GM12878 (cell line): ENCODE measurements around the gene ZSCAN10. TPM values are rescaled to one million over a fixed set of nuclear protein-coding genes. Genes with fewer than 3 reads are reported as not detected.

Experiments
- ATAC-seq: fragments of 200-7000 bp; cut with Tn5 transposase; 3 replicates; pipeline ENCODE4 v1.9.1; 2020; ENCODE audit warnings: mild to moderate bottlenecking, moderate library complexity
- BruUV-seq: library from RNA; stranded (reverse); fragments of 400-500 nt; replicated peaks from 2 replicates; lab custom pipeline; 2021; lab: Mats Ljungman, UMichigan
- CTCF ChIA-PET: fragments of 300-600 bp; sonication (Branson Sonifier 250); formaldehyde crosslinking; extraction: SDS; loops from one replicate; lab custom pipeline; 2021; ENCODE audit warnings: inconsistent platforms; lab: Yijun Ruan, JAX
- POLR2A ChIA-PET: fragments of 350-600 bp; formaldehyde crosslinking; extraction: SDS; loops from one replicate; lab custom pipeline; 2021; ENCODE audit warnings: inconsistent platforms; lab: Charles Lee
- RAD21 ChIA-PET: fragments of 300-600 bp; sonication (Branson Sonifier 250); formaldehyde crosslinking; loops from one replicate; lab custom pipeline; 2023; ENCODE audit warnings: antibody characterized with exemption; ENCODE audit not compliant: unreplicated experiment; lab: Charles Lee
- SMC1A ChIA-PET: fragments of 300-600 bp; sonication (Branson Sonifier 250); formaldehyde crosslinking; loops from one replicate; lab custom pipeline; 2023; ENCODE audit not compliant: unreplicated experiment, uncharacterized antibody; lab: Charles Lee
- DNase-seq: peaks from one replicate; pipeline ENCODE4 v3.0.0-alpha.2; 2011; ENCODE audit warnings: low read depth, low spot score
- FAIRE-seq: peaks from 3 replicates; lab custom pipeline; 2011; peaks lifted over from hg19 to GRCh38; lab: Jason Lieb, UNC
- H2AFZ ChIP-seq: 2 replicates; pipeline ENCODE4 v1.6.0; 2011; ENCODE audit warnings: low read depth, low read length, control low read depth; ENCODE audit not compliant: control insufficient read depth
- H3K27ac ChIP-seq: 2 replicates; pipeline ENCODE4 v1.5.1; 2011; ENCODE audit warnings: control low read depth; ENCODE audit not compliant: control insufficient read depth, insufficient read depth
- H3K27me3 ChIP-seq, 2 experiments: replicated peaks in 1 of 2; 2 replicates each; pipeline versions ENCODE4 v1.6.0 to v1.6.1; 2011; ENCODE audit warnings: low read length in 1 of 2; ENCODE audit not compliant: control insufficient read depth in 2 of 2, insufficient read depth in 2 of 2
- H3K36me3 ChIP-seq, 2 experiments: 2 replicates each; pipeline ENCODE4 v1.5.1; 2011; ENCODE audit warnings: low read length in 1 of 2; ENCODE audit not compliant: control insufficient read depth in 2 of 2, insufficient read depth in 2 of 2
- H3K4me1 ChIP-seq: 2 replicates; pipeline ENCODE4 v1.6.1; 2011; ENCODE audit warnings: mild to moderate bottlenecking, low read length, moderate library complexity, mixed read lengths; ENCODE audit not compliant: control insufficient read depth, insufficient read depth
- H3K4me2 ChIP-seq: 2 replicates; pipeline ENCODE4 v1.6.0; 2011; ENCODE audit warnings: control low read depth; ENCODE audit not compliant: control insufficient read depth, insufficient read depth
- H3K4me3 ChIP-seq: fragments of 200-600 bp; sonication (generic); 2 replicates; pipeline ENCODE4 v1.5.1; 2016
- H3K79me2 ChIP-seq: 2 replicates; pipeline ENCODE4 v1.6.0; 2011; ENCODE audit warnings: low read length; ENCODE audit not compliant: control insufficient read depth, insufficient read depth
- H3K9ac ChIP-seq: 2 replicates; pipeline ENCODE4 v1.8.0; 2011; ENCODE audit warnings: low read length, control low read depth, mixed read lengths; ENCODE audit not compliant: control insufficient read depth, insufficient read depth
- H3K9me3 ChIP-seq: replicated peaks from 3 replicates; pipeline ENCODE4 v1.5.1; 2011; ENCODE audit warnings: mild to moderate bottlenecking, low read length; ENCODE audit not compliant: control insufficient read depth, insufficient read depth
- H4K20me1 ChIP-seq: 2 replicates; pipeline ENCODE4 v1.6.0; 2011; ENCODE audit not compliant: control insufficient read depth, insufficient read depth
- CEBPB ChIP-seq, 2 experiments: fragments of 150-350 bp in 1 of 2; IDR thresholded peaks; 2 replicates each; pipeline ENCODE4 v1.6.1; 2012 to 2014; ENCODE audit warnings: low read depth in 2 of 2, low read length in 2 of 2, borderline replicate concordance in 1 of 2, inconsistent platforms in 1 of 2
- CHD1 ChIP-seq: IDR thresholded peaks from 2 replicates; pipeline ENCODE4 v1.6.1; 2012; ENCODE audit warnings: low read depth, low read length, improper control_type of control experiment
- EED ChIP-seq: sonication (generic); IDR thresholded peaks from 2 replicates; pipeline ENCODE4 v1.6.1; 2016; ENCODE audit warnings: antibody characterized with exemption, low read depth
- EGR1 ChIP-seq, 2 experiments: IDR thresholded peaks; 1 replicate in 1 of 2; 2 replicates in 1 of 2; pipeline ENCODE4 v1.6.1; 2011 to 2012; ENCODE audit warnings: low read depth in 2 of 2, low read length in 2 of 2, borderline replicate concordance in 1 of 2, mild to moderate bottlenecking in 1 of 2, moderate library complexity in 1 of 2
- GABPA ChIP-seq: IDR thresholded peaks from 2 replicates; pipeline ENCODE4 v1.6.1; 2014; ENCODE audit warnings: antibody characterized with exemption, low read depth, mild to moderate bottlenecking, inconsistent platforms
- HCFC1 ChIP-seq: fragments of 150-350 bp; IDR thresholded peaks from 2 replicates; pipeline ENCODE4 v1.6.1; 2014; ENCODE audit warnings: low read length
- MEF2B ChIP-seq: fragments of 450-650 bp; IDR thresholded peaks from 2 replicates; pipeline ENCODE4 v1.6.1; 2018; ENCODE audit warnings: mild to moderate bottlenecking, moderate library complexity; ENCODE audit not compliant: partially characterized antibody, poor library complexity, severe bottlenecking
- MTA3 ChIP-seq: IDR thresholded peaks from 2 replicates; pipeline ENCODE4 v1.6.1; 2012; ENCODE audit warnings: low read length, inconsistent platforms, borderline replicate concordance
- PAX5 ChIP-seq: IDR thresholded peaks from 2 replicates; pipeline ENCODE4 v1.6.1; 2011; ENCODE audit warnings: low read depth, low read length, borderline replicate concordance
- PAX8 ChIP-seq: fragments of 450-650 bp; IDR thresholded peaks from 2 replicates; pipeline ENCODE4 v1.6.1; 2017; ENCODE audit warnings: mild to moderate bottlenecking, moderate library complexity
- TARDBP ChIP-seq: IDR thresholded peaks from 2 replicates; pipeline ENCODE4 v1.6.1; 2016; ENCODE audit warnings: borderline replicate concordance
- WGBS: methylation state at CpG from one replicate; pipeline ENCODE4 v1.1.6; 2016; ENCODE audit warnings: low lambda C conversion rate; ENCODE audit not compliant: insufficient replicate concordance, insufficient coverage; ENCODE audit errors: missing lambda C conversion rate; 5-methylcytosine and 5-hydroxymethylcytosine counted together
- in situ Hi-C: fragments of 300-500 bp; cut with MboI; formaldehyde crosslinking; loops from 9 replicates; pipeline ENCODE4 v1.14.3; 2018; ENCODE audit warnings: mixed read lengths
- intact Hi-C: fragments of 100-400 bp; cut with micrococcal nuclease; formaldehyde crosslinking; loops from one replicate; pipeline ENCODE4 v1.14.2; 2022; ENCODE audit not compliant: unreplicated experiment
- polyA plus RNA-seq, 11 experiments: library from polyadenylated mRNA; depleted of rRNA in 4 of 11; unstranded in 6 of 11; stranded (reverse) in 5 of 11; fragments of >200 nt; fragmentation: Nextera tagmentation in 4 of 11; fragmentation: Illumina TruSeq in 1 of 11; extraction: Ambion mirVana in 4 of 11; extraction: Trizol in 1 of 11; gene quantifications; 1 replicate in 1 of 11; 2 replicates in 10 of 11; pipeline versions ENCODE4 v1.2.1 to v1.2.3, GENCODE V29; 2011 to 2016; ENCODE audit warnings: inconsistent platforms in 2 of 11, missing spikeins in 2 of 11, low read depth in 1 of 11
- total RNA-seq, 4 experiments: library from RNA; depleted of rRNA in 3 of 4; stranded (reverse); fragments of >200 nt in 3 of 4; fragmentation: Illumina TruSeq in 1 of 4; extraction: Trizol in 1 of 4; gene quantifications; 2 replicates each; pipeline versions ENCODE4 v1.2.1 to v1.2.3, GENCODE V29; 2013 to 2021
- TF ChIP-seq, protein P1 (sequence below): fragments of 450-650 bp; IDR thresholded peaks from 2 replicates; pipeline ENCODE4 v1.6.1; 2017; ENCODE audit warnings: mild to moderate bottlenecking
- TF ChIP-seq, protein P2 (sequence below): IDR thresholded peaks from 2 replicates; pipeline ENCODE4 v1.6.1; 2011; ENCODE audit warnings: low read depth, mild to moderate bottlenecking, low read length, moderate library complexity, borderline replicate concordance; ENCODE audit errors: extremely low read depth
- TF ChIP-seq, protein P3 (sequence below), 3 experiments: IDR thresholded peaks in 2 of 3; conservative IDR thresholded peaks in 1 of 3; 2 replicates each; pipeline ENCODE4 v1.5.1; 2011; ENCODE audit warnings: low read depth in 3 of 3, low read length in 3 of 3, mild to moderate bottlenecking in 3 of 3, control low read depth in 2 of 3, moderate library complexity in 2 of 3, inconsistent platforms in 1 of 3, mixed read lengths in 1 of 3; ENCODE audit not compliant: control insufficient read depth in 2 of 3, insufficient read depth in 1 of 3; ENCODE audit errors: extremely low read depth in 1 of 3
- TF ChIP-seq, protein P4 (sequence below): fragments of 450-650 bp; IDR thresholded peaks from 2 replicates; pipeline ENCODE4 v1.6.1; 2018; ENCODE audit warnings: mild to moderate bottlenecking, low read depth, moderate library complexity; ENCODE audit not compliant: partially characterized antibody

Gene ZSCAN10
- total and polyA plus RNA-seq, 10 of the 15 experiments (the other 5 are each of a cell fraction or from before 2014, with no cell fraction given), result 0.06 to 0.33 TPM; not detected in 8

DNA sequence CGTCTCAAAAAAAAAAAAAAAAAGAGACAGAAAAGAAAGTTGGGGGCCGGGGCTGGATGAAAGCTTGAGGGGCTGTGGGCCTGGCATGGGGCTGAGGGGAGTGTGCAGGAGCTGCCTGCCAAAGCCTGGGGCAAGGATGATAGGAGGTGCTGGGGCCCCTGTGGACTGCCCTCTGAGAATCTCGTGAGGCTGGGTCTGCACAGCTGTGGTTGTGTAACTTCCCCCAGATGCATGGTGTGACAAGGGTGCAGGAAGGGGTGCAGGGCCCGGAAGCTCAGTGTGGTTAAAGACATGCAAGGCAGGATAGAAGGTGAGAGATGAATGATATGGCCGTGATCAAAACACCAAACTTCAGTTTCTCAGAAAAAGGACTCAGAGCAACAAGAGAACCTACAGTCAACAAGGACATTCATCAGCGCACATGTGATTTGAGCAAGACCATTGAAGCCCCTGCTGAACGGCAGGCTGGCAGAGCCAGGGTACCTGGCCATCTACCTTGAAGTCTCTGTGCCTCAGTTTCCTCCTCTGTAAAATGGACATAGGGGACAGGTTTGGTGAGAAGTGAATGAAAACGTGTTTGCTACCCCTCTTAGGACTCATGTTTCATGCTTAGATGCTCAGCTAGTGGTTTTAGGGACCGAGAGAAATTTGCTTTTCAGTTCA lies 24.1 kb downstream of the ZSCAN10 start:
- 0% methylated on average over 7 of the region's 9 CpGs for WGBS
- Histone ChIP-seq H3K79me2 (no peaks in the 10 kb centered on the region), H4K20me1 (no peaks in the 10 kb centered on the region), H3K4me3 (peak overlapping the region; percentile 55), H3K27ac (peak overlapping the region; percentile 77), H3K4me1 (peaks cover 45% of the 10 kb centered on the region), H3K36me3 (no peaks in the 10 kb centered on the region), H3K9me3 (peaks cover 6% of the 10 kb centered on the region), H3K27me3 (no peaks in the 10 kb centered on the region), H3K4me2 (peak overlapping the region; percentile 72), H2AFZ (peak overlapping the region; percentile 43), H3K9ac (peak overlapping the region; percentile 49)
- ATAC-seq (peak; percentile 88), DNase-seq (peak; percentile 69), FAIRE-seq (peak; percentile 56)
- ChIA-PET RAD21 (interaction anchor here (0.8 to 3.5 kb wide), 7 partner anchors 8 to 60 kb away, joined by 3 to 14 read pairs (median 4); partner anchors contain the start of gene IL32), POLR2A (interaction anchor here (0.5 to 4.4 kb wide), 11 partner anchors 9 to 109 kb away, joined by 3 to 38 read pairs (median 4); partner anchors contain the start of genes IL32 and ZNF213), CTCF (interaction anchor here (0.6 to 6.0 kb wide), 11 partner anchors 10 to 54 kb away, joined by 3 to 42 read pairs (median 5); partner anchors contain the start of gene IL32), SMC1A (interaction anchor here (1.1 to 6.1 kb wide), 4 partner anchors 10 to 57 kb away, joined by 4 to 52 read pairs (median 6); partner anchors contain the start of gene IL32)
- in situ Hi-C loops, result no loop called here
- intact Hi-C loops, result no loop called here
- BruUV-seq, result TSS peak; percentile 98
- TF ChIP-seq EGR1 (IDR thresholded peaks at IDR 0.05; ENCODE audit: borderline replicate concordance in 1 of 2, low read depth in 2 of 2, low read length in 2 of 2) (no peak), PAX8 (no peak), EED (peak; percentile 38; the same call in 1 of the 2 replicates), HCFC1 (no peak), PAX5 (peak; percentile 76; the same call in 1 of the 2 replicates), CHD1 (no peak), MEF2B (peak; percentile 21), GABPA (no peak), CEBPB (IDR thresholded peaks at IDR 0.05; ENCODE audit: borderline replicate concordance in 1 of 2, low read depth in 2 of 2, low read length in 2 of 2) (0 out of 4 replicates have a peak, but pooled peaks of 1 of the 2 experiments have one; percentile 23), TARDBP (no peak; the same call in 1 of the 2 replicates), MTA3 (no peak)
- TF ChIP-seq, protein P1, sequence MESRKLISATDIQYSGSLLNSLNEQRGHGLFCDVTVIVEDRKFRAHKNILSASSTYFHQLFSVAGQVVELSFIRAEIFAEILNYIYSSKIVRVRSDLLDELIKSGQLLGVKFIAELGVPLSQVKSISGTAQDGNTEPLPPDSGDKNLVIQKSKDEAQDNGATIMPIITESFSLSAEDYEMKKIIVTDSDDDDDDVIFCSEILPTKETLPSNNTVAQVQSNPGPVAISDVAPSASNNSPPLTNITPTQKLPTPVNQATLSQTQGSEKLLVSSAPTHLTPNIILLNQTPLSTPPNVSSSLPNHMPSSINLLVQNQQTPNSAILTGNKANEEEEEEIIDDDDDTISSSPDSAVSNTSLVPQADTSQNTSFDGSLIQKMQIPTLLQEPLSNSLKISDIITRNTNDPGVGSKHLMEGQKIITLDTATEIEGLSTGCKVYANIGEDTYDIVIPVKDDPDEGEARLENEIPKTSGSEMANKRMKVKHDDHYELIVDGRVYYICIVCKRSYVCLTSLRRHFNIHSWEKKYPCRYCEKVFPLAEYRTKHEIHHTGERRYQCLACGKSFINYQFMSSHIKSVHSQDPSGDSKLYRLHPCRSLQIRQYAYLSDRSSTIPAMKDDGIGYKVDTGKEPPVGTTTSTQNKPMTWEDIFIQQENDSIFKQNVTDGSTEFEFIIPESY, result no peak
- TF ChIP-seq, protein P2, sequence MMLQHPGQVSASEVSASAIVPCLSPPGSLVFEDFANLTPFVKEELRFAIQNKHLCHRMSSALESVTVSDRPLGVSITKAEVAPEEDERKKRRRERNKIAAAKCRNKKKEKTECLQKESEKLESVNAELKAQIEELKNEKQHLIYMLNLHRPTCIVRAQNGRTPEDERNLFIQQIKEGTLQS, result no peak
- TF ChIP-seq, protein P3, sequence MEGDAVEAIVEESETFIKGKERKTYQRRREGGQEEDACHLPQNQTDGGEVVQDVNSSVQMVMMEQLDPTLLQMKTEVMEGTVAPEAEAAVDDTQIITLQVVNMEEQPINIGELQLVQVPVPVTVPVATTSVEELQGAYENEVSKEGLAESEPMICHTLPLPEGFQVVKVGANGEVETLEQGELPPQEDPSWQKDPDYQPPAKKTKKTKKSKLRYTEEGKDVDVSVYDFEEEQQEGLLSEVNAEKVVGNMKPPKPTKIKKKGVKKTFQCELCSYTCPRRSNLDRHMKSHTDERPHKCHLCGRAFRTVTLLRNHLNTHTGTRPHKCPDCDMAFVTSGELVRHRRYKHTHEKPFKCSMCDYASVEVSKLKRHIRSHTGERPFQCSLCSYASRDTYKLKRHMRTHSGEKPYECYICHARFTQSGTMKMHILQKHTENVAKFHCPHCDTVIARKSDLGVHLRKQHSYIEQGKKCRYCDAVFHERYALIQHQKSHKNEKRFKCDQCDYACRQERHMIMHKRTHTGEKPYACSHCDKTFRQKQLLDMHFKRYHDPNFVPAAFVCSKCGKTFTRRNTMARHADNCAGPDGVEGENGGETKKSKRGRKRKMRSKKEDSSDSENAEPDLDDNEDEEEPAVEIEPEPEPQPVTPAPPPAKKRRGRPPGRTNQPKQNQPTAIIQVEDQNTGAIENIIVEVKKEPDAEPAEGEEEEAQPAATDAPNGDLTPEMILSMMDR (IDR thresholded peaks at IDR 0.05 in 2 of 3, conservative IDR thresholded peaks at IDR 0.05 in 1 of 3; ENCODE audit: control insufficient read depth in 2 of 3, extremely low read depth in 1 of 3, insufficient read depth in 1 of 3, low read depth in 3 of 3, low read length in 3 of 3), result no peak
- TF ChIP-seq, protein P4, sequence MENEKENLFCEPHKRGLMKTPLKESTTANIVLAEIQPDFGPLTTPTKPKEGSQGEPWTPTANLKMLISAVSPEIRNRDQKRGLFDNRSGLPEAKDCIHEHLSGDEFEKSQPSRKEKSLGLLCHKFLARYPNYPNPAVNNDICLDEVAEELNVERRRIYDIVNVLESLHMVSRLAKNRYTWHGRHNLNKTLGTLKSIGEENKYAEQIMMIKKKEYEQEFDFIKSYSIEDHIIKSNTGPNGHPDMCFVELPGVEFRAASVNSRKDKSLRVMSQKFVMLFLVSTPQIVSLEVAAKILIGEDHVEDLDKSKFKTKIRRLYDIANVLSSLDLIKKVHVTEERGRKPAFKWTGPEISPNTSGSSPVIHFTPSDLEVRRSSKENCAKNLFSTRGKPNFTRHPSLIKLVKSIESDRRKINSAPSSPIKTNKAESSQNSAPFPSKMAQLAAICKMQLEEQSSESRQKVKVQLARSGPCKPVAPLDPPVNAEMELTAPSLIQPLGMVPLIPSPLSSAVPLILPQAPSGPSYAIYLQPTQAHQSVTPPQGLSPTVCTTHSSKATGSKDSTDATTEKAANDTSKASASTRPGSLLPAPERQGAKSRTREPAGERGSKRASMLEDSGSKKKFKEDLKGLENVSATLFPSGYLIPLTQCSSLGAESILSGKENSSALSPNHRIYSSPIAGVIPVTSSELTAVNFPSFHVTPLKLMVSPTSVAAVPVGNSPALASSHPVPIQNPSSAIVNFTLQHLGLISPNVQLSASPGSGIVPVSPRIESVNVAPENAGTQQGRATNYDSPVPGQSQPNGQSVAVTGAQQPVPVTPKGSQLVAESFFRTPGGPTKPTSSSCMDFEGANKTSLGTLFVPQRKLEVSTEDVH, result no peak
